Endothelial cell of umbilical vein (primary cell): ENCODE results near the gene ATXN10. TPM values are rescaled to one million over a fixed set of nuclear protein-coding genes. Genes with fewer than 3 reads are reported as not detected.

ENCODE experiments used
- BruUV-seq: library from RNA; stranded (reverse); fragments of 400-500 nt; replicated peaks from 2 replicates; lab custom pipeline; 2021; lab: Mats Ljungman, UMichigan
- CTCF ChIA-PET: fragments of 300-600, 350-600 bp; sonication (Branson Sonifier 250); formaldehyde crosslinking; loops from one replicate; lab custom pipeline; 2021; ENCODE audit warnings: antibody characterized with exemption, inconsistent platforms; lab: Charles Lee
- POLR2A ChIA-PET: fragments of 300-600, 350-600 bp; sonication (Branson Sonifier 250); formaldehyde crosslinking; loops from one replicate; lab custom pipeline; 2021; ENCODE audit warnings: antibody characterized with exemption, inconsistent platforms; lab: Charles Lee
- DNase-seq: peaks from one replicate; pipeline ENCODE4 v3.0.0-alpha.2; 2011; ENCODE audit warnings: low read depth, low spot score
- FAIRE-seq: peaks from 2 replicates; lab custom pipeline; 2011; peaks lifted over from hg19 to GRCh38; lab: Jason Lieb, UNC
- H2AFZ ChIP-seq: 2 replicates; pipeline ENCODE4 v1.6.0; 2012; ENCODE audit warnings: low read depth, low read length, control low read depth, inconsistent platforms
- H3K27ac ChIP-seq: 2 replicates; pipeline ENCODE4 v1.5.1; 2011; ENCODE audit warnings: low read depth, mild to moderate bottlenecking, control low read depth, low read length, moderate library complexity; ENCODE audit not compliant: insufficient read depth
- H3K27me3 ChIP-seq, 2 experiments: 2 replicates each; pipeline versions ENCODE4 v1.6.0 to v1.6.1; 2011; ENCODE audit warnings: low read length in 2 of 2, mixed read lengths in 1 of 2; ENCODE audit not compliant: control insufficient read depth in 2 of 2, insufficient read depth in 2 of 2
- H3K36me3 ChIP-seq, 2 experiments: 2 replicates in 1 of 2; 3 replicates in 1 of 2; pipeline ENCODE4 v1.5.1; 2011; ENCODE audit warnings: low read length in 2 of 2, mild to moderate bottlenecking in 1 of 2, moderate library complexity in 1 of 2; ENCODE audit not compliant: control insufficient read depth in 2 of 2, insufficient read depth in 2 of 2; ENCODE audit errors: extremely low read depth in 1 of 2
- H3K4me1 ChIP-seq: 3 replicates; pipeline ENCODE4 v1.5.1; 2011; ENCODE audit warnings: mild to moderate bottlenecking, low read length; ENCODE audit not compliant: control insufficient read depth, insufficient read depth; ENCODE audit errors: extremely low read depth
- H3K4me2 ChIP-seq: 2 replicates; pipeline ENCODE4 v1.6.1; 2011; ENCODE audit warnings: low read length, control low read depth, mixed read lengths; ENCODE audit not compliant: insufficient read depth
- H3K4me3 ChIP-seq, 3 experiments: fragments of 200-600 bp in 1 of 3; sonication (generic), shearing (Covaris generic) in 1 of 3; replicated peaks in 1 of 3; 2 replicates each; pipeline ENCODE4 v1.5.1; 2011 to 2016; ENCODE audit warnings: control low read depth in 3 of 3, low read length in 3 of 3, mild to moderate bottlenecking in 2 of 3, inconsistent platforms in 1 of 3, low read depth in 1 of 3, moderate library complexity in 1 of 3; ENCODE audit not compliant: insufficient read depth in 1 of 3
- H3K79me2 ChIP-seq: 2 replicates; pipeline ENCODE4 v1.6.0; 2012; ENCODE audit warnings: low read length, inconsistent platforms; ENCODE audit not compliant: control insufficient read depth, insufficient read depth
- H3K9ac ChIP-seq: replicated peaks from 2 replicates; pipeline ENCODE3; 2011; ENCODE audit warnings: low read length, control low read depth; ENCODE audit not compliant: insufficient read depth; ENCODE audit errors: extremely low read depth
- H3K9me1 ChIP-seq: replicated peaks from 3 replicates; pipeline ENCODE4 v1.6.0; 2011; ENCODE audit warnings: mild to moderate bottlenecking, low read length; ENCODE audit not compliant: control insufficient read depth, insufficient read depth; ENCODE audit errors: extremely low read depth
- H3K9me3 ChIP-seq: replicated peaks from 2 replicates; pipeline ENCODE4 v1.5.1; 2012; ENCODE audit warnings: low read length, inconsistent platforms; ENCODE audit not compliant: control insufficient read depth, insufficient read depth
- H4K20me1 ChIP-seq: replicated peaks from 2 replicates; pipeline ENCODE3; 2011; ENCODE audit warnings: mild to moderate bottlenecking, low read length; ENCODE audit not compliant: control insufficient read depth, insufficient read depth; ENCODE audit errors: extremely low read depth
- EZH2 ChIP-seq: IDR thresholded peaks from 2 replicates; pipeline ENCODE4 v1.6.1; 2012; ENCODE audit warnings: borderline replicate concordance, low read depth, mild to moderate bottlenecking, moderate library complexity, low read length, inconsistent platforms; ENCODE audit not compliant: severe bottlenecking
- GATA2 ChIP-seq: IDR thresholded peaks from 2 replicates; pipeline ENCODE4 v1.7.0; 2011; ENCODE audit warnings: low read depth, mild to moderate bottlenecking, moderate library complexity, mixed read lengths, low read length; ENCODE audit not compliant: insufficient read length, insufficient read depth
- JUN ChIP-seq: IDR thresholded peaks from 2 replicates; pipeline ENCODE4 v1.6.1; 2011; ENCODE audit warnings: borderline replicate concordance, low read depth; ENCODE audit not compliant: insufficient read length, insufficient read depth
- dilution Hi-C: fragments of 300-500 bp; cut with MboI; formaldehyde crosslinking; loops from one replicate; pipeline ENCODE4 v1.15.0; 2019; ENCODE audit warnings: low sequenced_read_pairs; ENCODE audit not compliant: extremely low pct_ligation_motif_present
- intact Hi-C: fragments of 100-400 bp; cut with micrococcal nuclease; formaldehyde crosslinking; loops from one replicate; pipeline ENCODE4 v1.10.0; 2022
- polyA plus RNA-seq, 4 experiments: library from polyadenylated mRNA; depleted of rRNA in 3 of 4; stranded (reverse) in 3 of 4; unstranded in 1 of 4; fragments of >200 nt; gene quantifications; 2 replicates each; pipeline versions ENCODE4 v1.2.1 to v1.2.3, GENCODE V29; 2011 to 2012; ENCODE audit warnings: missing spikeins in 1 of 4
- total RNA-seq: library from RNA; stranded (reverse); gene quantifications from 2 replicates; pipeline ENCODE4 v1.2.3, GENCODE V29; 2021
- TF ChIP-seq, protein P1 (sequence below), 2 donors: IDR thresholded peaks; 1 replicate in 1 of 2; 2 replicates in 1 of 2; pipeline ENCODE4 v1.5.1; 2011; ENCODE audit warnings: low read length in 2 of 2, mild to moderate bottlenecking in 2 of 2, moderate library complexity in 2 of 2, control low read depth in 1 of 2, inconsistent platforms in 1 of 2, low read depth in 1 of 2; ENCODE audit not compliant: insufficient read depth in 1 of 2; ENCODE audit errors: extremely low read depth in 1 of 2

The ATXN10 gene
- total and polyA plus RNA-seq, 2 donors (not counting 3 experiments of a cell fraction or from before 2014, with no cell fraction given): 73.2 to 91.9 TPM

DNA sequence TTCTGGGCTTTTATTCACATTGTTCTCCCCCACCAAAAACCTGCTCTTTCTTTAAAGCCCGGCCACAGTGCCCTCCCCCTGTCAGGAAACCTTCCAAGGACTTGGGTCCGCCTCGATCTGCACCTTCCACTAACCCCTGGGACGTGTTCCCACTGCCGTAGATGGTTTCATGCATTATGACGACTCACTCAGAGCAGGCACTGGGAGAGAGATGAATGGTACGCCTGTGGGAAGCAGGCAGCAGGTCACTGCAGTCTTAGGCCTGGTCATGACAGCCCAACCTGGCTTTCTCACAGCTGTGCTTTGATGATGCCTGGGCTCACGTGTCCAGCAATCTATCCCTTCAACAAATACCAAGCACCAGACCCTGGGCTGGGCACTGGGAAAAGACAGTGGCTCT is 189.6 kb downstream of the ATXN10 start:
- no peaks in the 10 kb centered on the region for H3K9me1 ChIP-seq
- dilution Hi-C loops (no loop called here), intact Hi-C loops (no loop called here)
- no peak overlapping the region for H3K4me2 ChIP-seq
- no peaks in the 10 kb centered on the region for H3K9me3 ChIP-seq
- no peaks in the 10 kb centered on the region for H3K79me2 ChIP-seq
- H3K9ac ChIP-seq: no peak overlapping the region
- CTCF ChIA-PET: no interaction called here
- no peak overlapping the region for H3K27ac ChIP-seq
- H3K4me1 ChIP-seq: no peaks in the 10 kb centered on the region
- POLR2A ChIA-PET: no interaction called here
- no peaks in the 10 kb centered on the region for H3K36me3 ChIP-seq
- FAIRE-seq (no peak), DNase-seq (no peak)
- H2AFZ ChIP-seq: no peak overlapping the region
- H3K27me3 ChIP-seq: peaks cover 6 to 20% of the 10 kb centered on the region in 2 experiments
- TF ChIP-seq GATA2: no peak
- no peak overlapping the region for H3K4me3 ChIP-seq
- no peaks in the 10 kb centered on the region for H4K20me1 ChIP-seq
- BruUV-seq: no TSS peak

DNA sequence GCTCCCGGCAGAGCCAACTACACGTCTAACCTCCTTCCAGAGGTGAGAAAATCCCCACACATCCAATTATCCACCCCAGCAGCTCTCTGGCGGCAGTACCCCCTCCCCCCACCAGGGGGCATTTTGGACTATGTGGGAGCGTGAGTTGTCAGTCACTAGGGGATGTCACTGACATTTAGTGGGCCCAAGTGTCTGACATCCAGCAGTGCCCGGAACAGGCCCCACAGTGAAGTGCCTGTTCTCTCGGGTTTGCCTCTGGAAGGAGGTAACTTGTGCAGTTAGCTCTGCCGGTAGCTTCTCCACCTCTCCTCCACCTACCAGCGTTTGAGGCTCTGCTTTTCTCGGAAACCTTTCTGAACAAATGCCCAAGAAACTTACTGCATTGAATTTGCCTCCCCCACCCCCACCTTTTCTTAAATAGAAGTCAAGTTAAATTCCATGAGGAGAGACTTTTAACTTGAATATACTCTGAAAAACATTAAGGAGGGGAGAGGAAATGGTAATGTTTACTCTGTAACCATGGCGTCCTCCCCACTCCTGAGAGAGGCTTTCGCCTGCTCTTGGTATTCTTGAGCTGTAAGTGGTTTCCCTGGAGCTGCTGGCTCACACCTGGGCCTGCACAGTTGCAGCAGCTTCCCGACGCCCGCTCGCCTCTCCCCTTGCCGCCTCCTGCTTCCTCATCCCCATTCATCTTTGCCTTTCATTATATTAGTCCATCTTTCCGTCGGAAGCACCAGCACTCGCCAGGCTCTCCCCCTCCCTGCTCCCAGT is 192.5 kb downstream of the ATXN10 start:
- dilution Hi-C loops: no loop called here
- intact Hi-C loops: loop anchor here (2.0 kb wide), 1 partner anchor 285 kb away; no protein-coding TSS in a partner anchor
- no peak overlapping the region for H3K27ac ChIP-seq
- no peaks in the 10 kb centered on the region for H3K36me3 ChIP-seq
- peak; percentile 50 for DNase-seq
- no peak overlapping the region for H3K4me3 ChIP-seq
- POLR2A ChIA-PET: no interaction called here
- peaks cover 19 to 48% of the 10 kb centered on the region in 2 experiments for H3K27me3 ChIP-seq
- BruUV-seq: no TSS peak
- no peak overlapping the region for H3K4me2 ChIP-seq
- no peaks in the 10 kb centered on the region for H3K9me1 ChIP-seq
- H4K20me1 ChIP-seq: no peaks in the 10 kb centered on the region
- no peak overlapping the region for H3K9ac ChIP-seq
- FAIRE-seq: peak; percentile 71
- H3K9me3 ChIP-seq: no peaks in the 10 kb centered on the region
- TF ChIP-seq JUN (no peak), EZH2 (peak; percentile 42)
- TF ChIP-seq, protein P1, sequence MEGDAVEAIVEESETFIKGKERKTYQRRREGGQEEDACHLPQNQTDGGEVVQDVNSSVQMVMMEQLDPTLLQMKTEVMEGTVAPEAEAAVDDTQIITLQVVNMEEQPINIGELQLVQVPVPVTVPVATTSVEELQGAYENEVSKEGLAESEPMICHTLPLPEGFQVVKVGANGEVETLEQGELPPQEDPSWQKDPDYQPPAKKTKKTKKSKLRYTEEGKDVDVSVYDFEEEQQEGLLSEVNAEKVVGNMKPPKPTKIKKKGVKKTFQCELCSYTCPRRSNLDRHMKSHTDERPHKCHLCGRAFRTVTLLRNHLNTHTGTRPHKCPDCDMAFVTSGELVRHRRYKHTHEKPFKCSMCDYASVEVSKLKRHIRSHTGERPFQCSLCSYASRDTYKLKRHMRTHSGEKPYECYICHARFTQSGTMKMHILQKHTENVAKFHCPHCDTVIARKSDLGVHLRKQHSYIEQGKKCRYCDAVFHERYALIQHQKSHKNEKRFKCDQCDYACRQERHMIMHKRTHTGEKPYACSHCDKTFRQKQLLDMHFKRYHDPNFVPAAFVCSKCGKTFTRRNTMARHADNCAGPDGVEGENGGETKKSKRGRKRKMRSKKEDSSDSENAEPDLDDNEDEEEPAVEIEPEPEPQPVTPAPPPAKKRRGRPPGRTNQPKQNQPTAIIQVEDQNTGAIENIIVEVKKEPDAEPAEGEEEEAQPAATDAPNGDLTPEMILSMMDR (IDR thresholded peaks at IDR 0.05; ENCODE audit: extremely low read depth in 1 of 2, insufficient read depth in 1 of 2, low read depth in 1 of 2, low read length in 2 of 2): peak; percentile 87 to 88
- no peaks in the 10 kb centered on the region for H3K4me1 ChIP-seq
- CTCF ChIA-PET: interaction anchor here (0.6 to 4.2 kb wide), 54 partner anchors 9 to 869 kb away, joined by 3 to 23 read pairs (median 4); no protein-coding TSS in a partner anchor
- no peaks in the 10 kb centered on the region for H3K79me2 ChIP-seq
- H2AFZ ChIP-seq: no peak overlapping the region
